CD8-positive, alpha-beta memory T cell (primary cell): Measurements from ENCODE around the gene POC1A. TPM values are rescaled to one million over a fixed set of nuclear protein-coding genes. Genes with fewer than 3 reads are reported as not detected.

Experiments
- CTCF ChIA-PET: fragments of 350-600 bp; sonication (Branson Sonifier 250); formaldehyde crosslinking; loops from one replicate; lab custom pipeline; 2021; ENCODE audit warnings: antibody characterized with exemption; lab: Charles Lee
- POLR2A ChIA-PET: fragments of 350-600 bp; sonication (Branson Sonifier 250); formaldehyde crosslinking; loops from one replicate; lab custom pipeline; 2021; ENCODE audit warnings: antibody characterized with exemption; lab: Charles Lee
- DNase-seq, 5 donors: peaks; one replicate each; pipeline versions ENCODE4 v3.0.0 to v3.0.0-alpha.2; 2020 to 2022; ENCODE audit warnings: mixed read lengths in 1 of 5
- H3K27ac ChIP-seq: one replicate; pipeline ENCODE4 v1.7.0; 2013; ENCODE audit warnings: low read depth, mild to moderate bottlenecking, low read length, moderate library complexity
- H3K27me3 ChIP-seq: 2 replicates; pipeline ENCODE4 v1.7.0; 2013; ENCODE audit warnings: low read length, mild to moderate bottlenecking; ENCODE audit not compliant: insufficient read depth, poor library complexity, severe bottlenecking
- H3K36me3 ChIP-seq: 2 replicates; pipeline ENCODE4 v1.7.0; 2013; ENCODE audit warnings: mild to moderate bottlenecking, low read length, moderate library complexity; ENCODE audit not compliant: insufficient read depth
- H3K4me1 ChIP-seq: 2 replicates; pipeline ENCODE4 v1.7.0; 2013; ENCODE audit warnings: mild to moderate bottlenecking, low read length, moderate library complexity; ENCODE audit not compliant: insufficient read depth
- H3K4me3 ChIP-seq: 2 replicates; pipeline ENCODE4 v1.7.0; 2013; ENCODE audit warnings: mild to moderate bottlenecking, low read length
- H3K9me3 ChIP-seq: 2 replicates; pipeline ENCODE4 v1.7.0; 2013; ENCODE audit warnings: mild to moderate bottlenecking, low read length
- H3K27ac Mint-ChIP-seq, 8 donors: one replicate each; pipeline ENCODE4 v1.8.0; 2020 to 2021; ENCODE audit warnings: mixed read lengths in 8 of 8, mild to moderate bottlenecking in 6 of 8, inconsistent platforms in 3 of 8, moderate library complexity in 3 of 8
- H3K27me3 Mint-ChIP-seq, 2 donors: one replicate each; pipeline ENCODE4 v1.8.0; 2020 to 2021; ENCODE audit warnings: mixed read lengths in 2 of 2, mild to moderate bottlenecking in 1 of 2, moderate library complexity in 1 of 2
- H3K36me3 Mint-ChIP-seq, 3 donors: one replicate each; pipeline ENCODE4 v1.8.0; 2020 to 2021; ENCODE audit warnings: mixed read lengths in 3 of 3, inconsistent platforms in 1 of 3, mild to moderate bottlenecking in 1 of 3
- H3K4me1 Mint-ChIP-seq, 3 donors: one replicate each; pipeline ENCODE4 v1.8.0; 2020 to 2021; ENCODE audit warnings: mixed read lengths in 3 of 3, inconsistent platforms in 1 of 3, mild to moderate bottlenecking in 1 of 3
- H3K4me3 Mint-ChIP-seq, 7 donors: one replicate each; pipeline ENCODE4 v1.8.0; 2020 to 2021; ENCODE audit warnings: mixed read lengths in 7 of 7, mild to moderate bottlenecking in 6 of 7, moderate library complexity in 4 of 7, inconsistent platforms in 2 of 7
- H3K9me3 Mint-ChIP-seq, 5 donors: one replicate each; pipeline ENCODE4 v1.8.0; 2020 to 2022; ENCODE audit warnings: mixed read lengths in 5 of 5, mild to moderate bottlenecking in 3 of 5, moderate library complexity in 2 of 5, inconsistent platforms in 1 of 5
- polyA plus RNA-seq: library from polyadenylated mRNA; unstranded; fragments of 300-500 nt; fragmentation: Illumina TruSeq; gene quantifications from one replicate; pipeline ENCODE4 v1.2.3, GENCODE V29; 2021
- total RNA-seq, 2 experiments: library from RNA; stranded (reverse); gene quantifications; one replicate each; pipeline ENCODE4 v1.2.3, GENCODE V29; 2021

POC1A gene
- total RNA-seq, result 10 to 100 TPM; 22.6 to 22.7 TPM
- 1.5 TPM for polyA plus RNA-seq

DNA sequence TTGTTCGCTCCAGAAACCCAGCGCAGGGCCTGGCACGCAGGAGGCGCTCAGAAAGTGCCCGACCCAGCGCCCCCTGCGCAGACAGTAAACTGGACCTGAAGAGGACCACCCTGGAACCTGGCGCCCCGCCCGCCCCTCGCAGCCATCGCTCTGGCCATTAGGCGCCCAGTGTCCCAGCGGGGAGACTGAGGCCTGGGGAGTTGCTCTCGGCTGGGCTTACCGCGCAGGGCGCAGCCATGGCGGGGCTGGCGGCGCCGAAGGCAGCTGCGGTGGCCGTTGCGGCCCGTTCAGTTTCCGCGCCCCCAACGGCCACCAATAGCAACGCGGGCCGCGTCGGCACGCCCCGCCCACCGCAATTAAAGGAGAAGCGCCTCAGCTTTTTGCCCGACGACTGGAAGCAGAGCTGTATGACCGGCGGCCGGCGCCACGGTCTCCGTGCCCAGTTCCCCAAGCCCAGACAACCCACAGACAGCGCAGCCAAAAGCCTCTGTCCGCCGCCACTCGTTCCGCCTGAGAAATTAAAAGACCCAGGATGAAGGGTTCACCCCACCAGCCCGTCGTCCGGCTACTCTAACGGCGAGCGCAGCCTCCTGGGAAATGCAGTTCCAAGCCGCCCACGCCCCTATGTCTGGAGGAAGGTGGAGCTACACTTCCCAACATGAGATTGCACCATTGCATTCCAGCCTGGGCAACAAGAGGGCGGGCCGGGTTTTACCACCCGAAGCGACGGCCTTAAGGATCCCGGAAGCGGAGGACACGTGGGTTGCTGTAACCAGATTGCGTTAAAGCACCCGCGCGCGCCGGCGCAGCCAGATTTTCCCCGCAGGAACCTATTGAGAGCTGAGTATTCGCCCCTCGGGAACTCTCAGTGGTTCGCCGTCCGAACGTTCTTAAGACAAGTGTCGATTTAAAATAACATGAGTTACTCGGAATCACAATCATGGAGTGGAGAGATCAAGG, at the start of gene POC1A:
Gene POC1A, minus strand, starts transcription at position 289 of the 960 bp plus-strand sequence. Its CDS starts 51 bp downstream, at position 238.
- Histone ChIP-seq H3K27me3 (no peaks in the 10 kb centered on the region), H3K9me3 (no peaks in the 10 kb centered on the region), H3K4me3 (peak within 1 kb of the TSS; percentile 95), H3K36me3 (no peaks in the 10 kb centered on the region), H3K27ac (peak within 1 kb of the TSS; percentile 84), H3K4me1 (peaks cover 10% of the 10 kb centered on the region)
- no peaks in the 10 kb centered on the region for H3K27me3 Mint-ChIP-seq
- H3K36me3 Mint-ChIP-seq, result peaks cover 0 to 6% (median 0%) of the 10 kb centered on the region in 3 donors
- H3K9me3 Mint-ChIP-seq, result no peaks in the 10 kb centered on the region
- POLR2A ChIA-PET, result interaction anchor here (0.9 to 1.4 kb wide), 5 partner anchors 43 to 159 kb away, joined by 3 to 11 read pairs (median 5); partner anchors contain the start of genes ALAS1 and RPL29
- H3K27ac Mint-ChIP-seq, result peak within 1 kb of the TSS; percentile 92 to 99 (median 96)
- peak within 1 kb of the TSS; percentile 92 to 98 (median 95) for H3K4me3 Mint-ChIP-seq
- peak; percentile 77 to 88 (median 82) for DNase-seq
- CTCF ChIA-PET, result interaction anchor here (1.1 to 1.2 kb wide), 4 partner anchors 10 to 159 kb away, joined by 3 to 5 read pairs (median 4); partner anchors contain the start of genes DUSP7 and RPL29
- peaks cover 7 to 17% (median 8%) of the 10 kb centered on the region in 3 donors for H3K4me1 Mint-ChIP-seq

DNA sequence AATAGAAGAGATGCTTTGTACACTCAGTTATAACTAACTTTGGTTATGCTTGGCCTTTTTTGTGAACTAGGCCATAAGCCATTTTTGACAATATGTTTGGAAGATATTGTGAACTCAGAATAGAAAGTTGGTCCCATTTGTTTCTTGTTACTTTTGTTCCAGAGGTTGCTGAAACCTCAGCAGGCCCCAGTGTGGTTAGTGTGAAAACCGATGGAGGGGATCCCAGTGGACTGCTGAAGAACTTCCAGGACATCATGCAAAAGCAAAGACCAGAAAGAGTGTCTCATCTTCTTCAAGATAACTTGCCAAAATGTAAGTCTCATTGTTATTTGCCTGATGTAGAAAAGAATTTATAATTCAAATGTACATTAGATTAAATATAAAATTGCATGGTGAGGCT, 49.5 kb upstream of the POC1A start:
- Histone ChIP-seq H3K4me3 (no peak overlapping the region), H3K36me3 (peaks cover 59% of the 10 kb centered on the region), H3K27me3 (no peaks in the 10 kb centered on the region), H3K4me1 (peaks cover 18% of the 10 kb centered on the region), H3K27ac (no peak overlapping the region), H3K9me3 (no peaks in the 10 kb centered on the region)
- ChIA-PET POLR2A (no interaction called here), CTCF (interaction anchor here (2.6 to 4.3 kb wide), 2 partner anchors 17 to 135 kb away, joined by 6 to 22 read pairs; no protein-coding TSS in a partner anchor)
- no peak for DNase-seq
- H3K4me1 Mint-ChIP-seq, result peaks cover 24 to 49% (median 35%) of the 10 kb centered on the region in 3 donors
- peaks cover 13 to 83% (median 30%) of the 10 kb centered on the region in 3 donors for H3K36me3 Mint-ChIP-seq
- no peak overlapping the region for H3K4me3 Mint-ChIP-seq
- H3K27ac Mint-ChIP-seq, result peak overlapping the region in 2 of 8 donors; percentile 46 to 61
- no peaks in the 10 kb centered on the region for H3K9me3 Mint-ChIP-seq
- no peaks in the 10 kb centered on the region for H3K27me3 Mint-ChIP-seq

DNA sequence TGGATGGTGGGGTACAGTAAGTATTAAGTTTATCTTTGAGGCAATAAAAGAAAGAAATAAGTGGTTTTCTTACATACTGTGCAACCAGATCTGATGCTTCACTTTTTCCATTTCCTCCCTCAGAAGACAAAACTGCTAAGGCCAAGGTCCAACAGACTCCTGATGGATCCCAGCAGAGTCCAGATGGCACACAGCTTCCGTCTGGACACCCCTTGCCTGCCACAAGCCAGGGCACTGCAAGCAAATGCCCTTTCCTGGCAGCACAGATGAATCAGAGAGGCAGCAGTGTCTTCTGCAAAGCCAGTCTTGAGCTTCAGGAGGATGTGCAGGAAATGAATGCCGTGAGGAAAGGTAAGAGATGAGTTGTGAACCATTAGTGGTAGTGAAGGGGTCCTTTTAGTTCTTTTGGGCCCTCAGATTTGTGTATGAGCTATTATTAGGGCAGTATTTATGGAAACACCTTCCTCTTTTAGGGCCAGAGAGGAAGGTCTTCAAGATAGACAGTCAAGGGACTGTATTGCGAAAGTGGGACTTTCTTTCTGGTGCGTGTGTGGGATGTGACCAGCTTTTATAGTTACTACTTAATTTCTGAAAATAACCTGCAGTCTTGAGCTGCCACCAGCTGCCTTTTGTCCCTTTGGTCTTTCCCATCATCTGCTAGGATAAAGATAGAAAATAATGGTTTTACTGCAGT, 48.3 kb upstream of the POC1A start:
- Histone ChIP-seq H3K4me3 (no peak overlapping the region), H3K36me3 (peaks cover 47% of the 10 kb centered on the region), H3K27me3 (no peaks in the 10 kb centered on the region), H3K4me1 (peaks cover 25% of the 10 kb centered on the region), H3K9me3 (no peaks in the 10 kb centered on the region), H3K27ac (no peak overlapping the region)
- no peak for DNase-seq
- POLR2A ChIA-PET, result no interaction called here
- Mint-ChIP-seq H3K27me3 (peaks cover 0 to 1% of the 10 kb centered on the region in 2 donors), H3K4me3 (no peak overlapping the region), H3K9me3 (no peaks in the 10 kb centered on the region), H3K36me3 (peaks cover 10 to 76% (median 25%) of the 10 kb centered on the region in 3 donors), H3K27ac (peak overlapping the region in 7 of 8 donors; percentile 24 to 91 (median 56)), H3K4me1 (peaks cover 31 to 55% (median 42%) of the 10 kb centered on the region in 3 donors)
- CTCF ChIA-PET, result interaction anchor here (2.6 to 4.3 kb wide), 2 partner anchors 18 to 137 kb away, joined by 6 to 22 read pairs; no protein-coding TSS in a partner anchor

DNA sequence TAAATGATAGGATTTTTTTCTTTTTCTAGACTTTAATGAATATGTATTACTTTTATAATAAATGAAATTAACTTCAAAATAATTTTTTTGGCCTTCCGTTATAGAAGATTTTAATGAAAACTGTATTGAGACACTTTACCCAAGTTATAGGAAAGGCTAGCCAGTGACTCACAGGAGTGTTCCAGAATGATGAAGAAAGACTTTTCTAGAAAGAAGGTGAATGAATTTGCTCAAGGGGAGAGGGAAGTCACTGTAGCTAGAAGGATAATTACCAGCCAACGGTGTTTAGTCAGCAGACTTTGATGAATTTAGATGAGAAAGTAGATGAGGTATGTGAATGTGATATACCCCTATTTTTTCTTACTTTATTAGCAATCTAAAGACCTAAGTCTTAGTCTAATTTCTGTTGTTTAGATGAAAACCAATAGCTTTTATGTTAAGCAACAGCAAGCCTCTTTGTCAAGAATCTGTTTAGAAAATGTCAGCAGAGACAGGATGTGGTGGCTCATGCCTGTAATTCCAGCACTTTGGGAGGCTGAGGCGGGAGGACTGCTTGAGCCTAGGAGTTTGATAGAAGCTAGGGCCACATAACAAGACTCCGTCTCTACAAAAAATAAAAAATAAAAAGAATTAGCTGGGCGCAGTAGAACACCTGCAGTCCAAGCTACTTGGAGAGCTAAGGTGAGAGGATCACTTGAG, 46.9 kb upstream of the POC1A start:
- Mint-ChIP-seq H3K4me1 (peaks cover 36 to 64% (median 54%) of the 10 kb centered on the region in 3 donors), H3K27me3 (peaks cover 0 to 1% of the 10 kb centered on the region in 2 donors), H3K9me3 (no peaks in the 10 kb centered on the region), H3K36me3 (peaks cover 10 to 64% (median 19%) of the 10 kb centered on the region in 3 donors), H3K27ac (peak overlapping the region in 4 of 8 donors; percentile 47 to 56 (median 52)), H3K4me3 (no peak overlapping the region)
- Histone ChIP-seq H3K27ac (no peak overlapping the region), H3K9me3 (no peaks in the 10 kb centered on the region), H3K27me3 (no peaks in the 10 kb centered on the region), H3K4me3 (no peak overlapping the region), H3K36me3 (peaks cover 38% of the 10 kb centered on the region), H3K4me1 (peaks cover 33% of the 10 kb centered on the region)
- no peak for DNase-seq
- POLR2A ChIA-PET, result interaction anchor here (0.6 kb wide), 1 partner anchor 235 kb away, joined by 3 read pairs; no protein-coding TSS in a partner anchor
- CTCF ChIA-PET, result interaction anchor here (1.0 to 1.1 kb wide), 2 partner anchors 17 to 19 kb away, joined by 3 read pairs; no protein-coding TSS in a partner anchor

DNA sequence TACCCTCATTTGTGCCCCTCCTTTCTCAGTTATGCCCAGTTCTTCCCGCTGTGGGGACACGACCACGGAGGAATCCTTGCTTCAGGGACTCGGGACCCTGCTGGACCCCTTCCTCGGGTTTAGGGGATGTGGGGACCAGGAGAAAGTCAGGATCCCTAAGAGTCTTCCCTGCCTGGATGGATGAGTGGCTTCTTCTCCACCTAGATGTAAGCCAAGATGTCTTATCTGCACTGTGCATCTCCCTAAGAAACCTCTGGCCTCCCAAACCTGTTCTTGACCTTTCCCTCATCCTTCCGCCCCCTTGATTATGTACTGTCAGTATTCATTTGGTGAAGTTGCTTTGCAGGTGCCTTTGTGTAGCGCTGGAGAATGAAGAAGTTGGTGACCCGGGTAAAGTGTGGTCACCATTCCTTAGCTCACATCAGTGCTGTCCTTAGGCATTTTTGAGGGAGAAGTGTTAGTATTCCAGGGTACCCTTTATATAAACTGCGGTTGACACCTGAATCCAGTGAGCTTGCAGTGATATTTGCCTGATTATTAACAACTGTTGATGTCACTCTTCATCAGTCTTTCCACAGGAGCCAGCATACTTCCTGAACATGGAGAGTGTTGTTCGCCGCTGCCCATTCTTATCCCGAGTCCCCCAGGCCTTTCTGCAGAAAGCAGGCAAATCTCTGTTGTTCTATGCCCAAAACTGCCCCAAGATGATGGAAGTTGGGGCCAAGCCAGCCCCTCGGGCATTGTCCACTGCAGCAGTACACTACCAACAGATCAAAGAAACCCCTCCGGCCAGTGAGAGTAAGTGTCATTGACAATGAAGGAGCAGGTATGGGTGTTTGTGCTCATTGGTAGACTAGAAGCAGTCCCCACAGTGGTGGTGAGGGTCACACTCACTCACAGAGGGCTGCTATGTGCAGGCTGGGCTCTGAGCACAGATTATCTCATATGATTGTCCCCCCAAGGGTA, 44.7 kb upstream of the POC1A start:
- Mint-ChIP-seq H3K27ac (peak overlapping the region; percentile 86 to 98 (median 96)), H3K36me3 (peaks cover 4 to 42% (median 8%) of the 10 kb centered on the region in 3 donors), H3K4me1 (peaks cover 36 to 61% (median 54%) of the 10 kb centered on the region in 3 donors), H3K4me3 (peak overlapping the region; percentile 86 to 99 (median 97)), H3K27me3 (peaks cover 0 to 1% of the 10 kb centered on the region in 2 donors), H3K9me3 (no peaks in the 10 kb centered on the region)
- Histone ChIP-seq H3K27ac (peak overlapping the region; percentile 78), H3K4me3 (peak overlapping the region; percentile 95), H3K36me3 (peaks cover 16% of the 10 kb centered on the region), H3K4me1 (peaks cover 33% of the 10 kb centered on the region), H3K27me3 (no peaks in the 10 kb centered on the region), H3K9me3 (no peaks in the 10 kb centered on the region)
- no peak for DNase-seq
- CTCF ChIA-PET, result no interaction called here
- POLR2A ChIA-PET, result no interaction called here

DNA sequence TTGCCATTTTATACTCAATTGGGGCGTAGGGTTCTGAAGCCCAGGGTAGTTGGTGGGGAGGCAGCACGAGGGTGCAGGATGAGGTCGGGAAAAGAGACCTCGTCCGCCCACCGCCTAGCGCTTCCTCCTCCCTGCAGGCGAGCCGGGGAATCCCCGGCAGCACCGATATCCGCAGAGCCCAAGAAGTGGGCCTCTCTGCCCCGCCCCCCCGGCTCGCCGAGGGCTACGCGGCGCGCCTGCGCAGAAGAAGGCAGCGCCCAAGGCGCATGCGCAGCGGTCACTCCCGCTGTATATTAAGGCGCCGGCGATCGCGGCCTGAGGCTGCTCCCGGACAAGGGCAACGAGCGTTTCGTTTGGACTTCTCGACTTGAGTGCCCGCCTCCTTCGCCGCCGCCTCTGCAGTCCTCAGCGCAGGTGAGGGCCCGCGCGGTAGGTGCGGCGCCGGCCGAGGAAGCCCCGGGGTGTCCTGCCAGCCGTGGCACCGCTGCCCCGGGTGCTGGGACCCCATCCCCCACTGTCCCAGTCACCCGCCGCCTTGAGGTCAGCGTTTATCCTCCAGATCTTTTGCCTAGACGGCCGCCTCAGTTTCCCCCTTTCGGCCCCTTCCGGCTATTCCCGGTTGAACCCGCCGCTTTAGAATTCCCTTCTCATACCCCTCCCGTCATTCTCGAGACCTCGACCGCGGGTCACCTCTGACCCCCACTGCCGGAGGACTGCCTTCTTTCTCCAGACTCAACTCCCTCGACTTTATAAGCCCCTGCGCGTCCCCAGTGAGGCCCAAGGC, 43.8 kb upstream of the POC1A start, which contains the start of gene ALAS1:
Gene ALAS1, plus strand, starts transcription at position 319 of the 784 bp plus-strand sequence. CDS start 1,082 bp downstream, outside the sequence.
- Mint-ChIP-seq H3K36me3 (peaks cover 2 to 33% (median 4%) of the 10 kb centered on the region in 3 donors), H3K27me3 (peaks cover 0 to 1% of the 10 kb centered on the region in 2 donors), H3K4me3 (peak within 1 kb of the TSS; percentile 86 to 99 (median 97)), H3K9me3 (no peaks in the 10 kb centered on the region), H3K4me1 (peaks cover 36 to 57% (median 54%) of the 10 kb centered on the region in 3 donors), H3K27ac (peak within 1 kb of the TSS; percentile 87 to 98 (median 96))
- peak; percentile 93 to 95 (median 94) for DNase-seq
- Histone ChIP-seq H3K27me3 (no peaks in the 10 kb centered on the region), H3K27ac (peak within 1 kb of the TSS; percentile 78), H3K4me3 (peak within 1 kb of the TSS; percentile 95), H3K4me1 (peaks cover 33% of the 10 kb centered on the region), H3K36me3 (peaks cover 11% of the 10 kb centered on the region), H3K9me3 (no peaks in the 10 kb centered on the region)
- ChIA-PET POLR2A (interaction anchor here (0.6 to 1.3 kb wide), 2 partner anchors 44 to 214 kb away, joined by 3 to 5 read pairs; partner anchors contain the start of gene POC1A), CTCF (interaction anchor here (0.9 to 2.5 kb wide), 3 partner anchors 22 to 141 kb away, joined by 3 to 8 read pairs (median 4); no protein-coding TSS in a partner anchor)
